Panc1 (cell line): ENCODE data around the gene KNCN. TPM values are rescaled to one million over a fixed set of nuclear protein-coding genes. Genes with fewer than 3 reads are reported as not detected.

Experiments used
- ATAC-seq: fragments of 200-7000 bp; cut with Tn5 transposase; 2 replicates; pipeline ENCODE4 v1.9.1; 2020; ENCODE audit warnings: mild to moderate bottlenecking, moderate library complexity
- BruUV-seq: library from RNA; stranded (reverse); fragments of 400-500 nt; replicated peaks from 2 replicates; lab custom pipeline; 2021; lab: Mats Ljungman, UMichigan
- CTCF ChIA-PET: fragments of 300-600 bp; sonication (Branson Sonifier 250); formaldehyde crosslinking; loops from one replicate; lab custom pipeline; 2022; ENCODE audit warnings: antibody characterized with exemption; lab: Charles Lee
- POLR2A ChIA-PET: fragments of 300-600 bp; sonication (Branson Sonifier 250); formaldehyde crosslinking; loops from one replicate; lab custom pipeline; 2022; ENCODE audit warnings: antibody characterized with exemption; lab: Charles Lee
- DNase-seq: peaks from one replicate; pipeline ENCODE4 v3.0.0-alpha.2; 2010; ENCODE audit warnings: low read depth, low spot score
- H3K27ac ChIP-seq: 2 replicates; pipeline ENCODE4 v1.5.1; 2011; ENCODE audit warnings: mild to moderate bottlenecking, low read length, inconsistent platforms
- H3K27me3 ChIP-seq: fragments of 200-500 bp; sonication (Bioruptor generic); 2 replicates; pipeline ENCODE4 v1.6.0; 2014; ENCODE audit warnings: low read length, inconsistent platforms; ENCODE audit not compliant: control insufficient read depth, insufficient read depth
- H3K36me3 ChIP-seq: fragments of 200-500 bp; sonication (Bioruptor generic); 2 replicates; pipeline ENCODE4 v1.5.1; 2014; ENCODE audit warnings: inconsistent platforms, mild to moderate bottlenecking, low read length, moderate library complexity; ENCODE audit not compliant: control insufficient read depth, insufficient read depth
- H3K4me1 ChIP-seq: 2 replicates; pipeline ENCODE4 v1.5.1; 2011; ENCODE audit warnings: inconsistent platforms, mild to moderate bottlenecking, low read length, moderate library complexity; ENCODE audit not compliant: control insufficient read depth, insufficient read depth
- H3K4me3 ChIP-seq, 2 experiments: 2 replicates each; pipeline ENCODE4 v1.5.1; 2011 to 2012; ENCODE audit warnings: low read depth in 2 of 2, low read length in 2 of 2, mild to moderate bottlenecking in 2 of 2, inconsistent platforms in 1 of 2, moderate library complexity in 1 of 2
- H3K9me3 ChIP-seq: fragments of 200-500 bp; sonication (Bioruptor generic); 2 replicates; pipeline ENCODE4 v1.5.1; 2014; ENCODE audit warnings: low read depth, mild to moderate bottlenecking, inconsistent platforms, low read length, moderate library complexity; ENCODE audit not compliant: control insufficient read depth, insufficient read depth
- POLR2AphosphoS5 ChIP-seq: IDR thresholded peaks from 2 replicates; pipeline ENCODE4 v1.6.1; 2012; ENCODE audit warnings: mild to moderate bottlenecking, low read depth, low read length, moderate library complexity
- REST ChIP-seq, 2 experiments: IDR thresholded peaks; 2 replicates each; pipeline ENCODE4 v1.6.1; 2011 to 2012; ENCODE audit warnings: low read depth in 2 of 2, control low read depth in 1 of 2, low read length in 1 of 2, mild to moderate bottlenecking in 1 of 2, moderate library complexity in 1 of 2; ENCODE audit not compliant: insufficient read depth in 1 of 2
- SIN3A ChIP-seq: IDR thresholded peaks from 2 replicates; pipeline ENCODE4 v1.6.1; 2012; ENCODE audit warnings: low read depth, mild to moderate bottlenecking, low read length, moderate library complexity, borderline replicate concordance; ENCODE audit not compliant: insufficient read depth
- TCF7L2 ChIP-seq: IDR thresholded peaks from 2 replicates; pipeline ENCODE4 v1.6.1; 2011; ENCODE audit warnings: mild to moderate bottlenecking, low read depth, low read length, inconsistent platforms
- in situ Hi-C: cut with HindIII; loops from 2 replicates; pipeline ENCODE4 v1.10.0; 2016; ENCODE audit warnings: low sequenced_read_pairs, low pct_unique_long_range_greater_than_20kb
- intact Hi-C: fragments of 100-400 bp; cut with micrococcal nuclease; formaldehyde crosslinking; loops from one replicate; pipeline ENCODE4 v1.10.0; 2022; ENCODE audit not compliant: unreplicated experiment
- total RNA-seq: library from RNA; stranded (reverse); gene quantifications from one replicate; pipeline ENCODE4 v1.2.1, GENCODE V29; 2021; ENCODE audit not compliant: unreplicated experiment
- TF ChIP-seq, protein P1 (sequence below): fragments of 450-650 bp; IDR thresholded peaks from 2 replicates; pipeline ENCODE4 v1.5.1; 2017; ENCODE audit warnings: mild to moderate bottlenecking

Gene KNCN
- total RNA-seq, 1 experiment from 2014 or later = not detected

DNA sequence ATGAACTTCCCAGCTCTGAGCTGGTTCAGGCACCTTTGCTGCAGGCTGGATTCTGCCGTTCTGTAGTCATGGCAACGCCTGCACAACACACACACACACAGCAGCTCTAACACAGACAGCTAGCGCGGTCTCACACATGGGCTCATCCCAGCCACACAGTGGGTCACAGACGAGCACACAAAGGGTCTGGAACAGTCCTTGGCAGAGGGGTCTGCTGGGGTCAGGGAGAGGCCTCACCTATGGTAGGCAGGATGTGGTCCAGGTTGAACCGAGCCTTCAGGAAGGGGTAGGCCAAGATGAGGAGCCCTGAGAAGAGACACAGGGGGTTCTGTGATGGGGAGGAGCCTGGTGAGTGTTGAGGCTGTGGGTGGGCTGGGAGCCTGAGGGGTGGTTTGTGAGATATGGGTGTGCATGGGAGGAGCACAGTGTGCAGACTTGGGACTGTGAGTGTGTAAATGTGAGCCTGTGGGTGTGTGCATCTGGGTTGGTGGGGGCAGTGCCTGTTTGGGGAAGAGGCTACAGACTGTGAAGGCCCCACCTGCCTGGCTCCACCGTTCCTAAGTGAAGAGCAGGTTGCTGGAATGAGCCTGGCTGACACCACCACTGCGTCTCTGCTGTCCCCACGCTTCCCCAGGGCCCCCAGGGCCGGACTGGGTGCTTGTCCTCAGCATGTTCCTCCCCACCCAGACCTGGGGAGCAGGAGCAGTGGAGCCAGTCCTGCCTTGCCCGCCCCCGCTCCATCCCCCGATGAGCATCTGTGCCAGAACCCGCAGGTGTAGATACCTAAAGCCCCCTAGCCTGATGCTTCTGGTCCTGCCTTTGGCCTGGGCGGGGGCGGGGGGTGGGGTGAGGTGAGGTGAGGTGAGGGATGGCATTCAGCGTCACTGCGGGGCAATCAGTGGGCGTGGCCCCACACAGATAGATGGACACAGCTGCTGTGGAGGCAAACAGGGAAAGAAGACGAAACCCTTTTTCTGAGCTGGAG lies 1.5 kb downstream of the KNCN start:
- Histone ChIP-seq H3K27ac (no peak overlapping the region), H3K27me3 (no peaks in the 10 kb centered on the region), H3K9me3 (no peaks in the 10 kb centered on the region), H3K4me1 (no peaks in the 10 kb centered on the region), H3K36me3 (no peaks in the 10 kb centered on the region), H3K4me3 (no peak overlapping the region)
- no peak for DNase-seq
- no peak for TF ChIP-seq TCF7L2
- no peak for TF ChIP-seq REST (IDR thresholded peaks at IDR 0.05; ENCODE audit: insufficient read depth in 1 of 2, low read depth in 2 of 2, low read length in 1 of 2)
- TF ChIP-seq POLR2AphosphoS5 = no peak
- no peak for TF ChIP-seq SIN3A
- TF ChIP-seq, protein P1, sequence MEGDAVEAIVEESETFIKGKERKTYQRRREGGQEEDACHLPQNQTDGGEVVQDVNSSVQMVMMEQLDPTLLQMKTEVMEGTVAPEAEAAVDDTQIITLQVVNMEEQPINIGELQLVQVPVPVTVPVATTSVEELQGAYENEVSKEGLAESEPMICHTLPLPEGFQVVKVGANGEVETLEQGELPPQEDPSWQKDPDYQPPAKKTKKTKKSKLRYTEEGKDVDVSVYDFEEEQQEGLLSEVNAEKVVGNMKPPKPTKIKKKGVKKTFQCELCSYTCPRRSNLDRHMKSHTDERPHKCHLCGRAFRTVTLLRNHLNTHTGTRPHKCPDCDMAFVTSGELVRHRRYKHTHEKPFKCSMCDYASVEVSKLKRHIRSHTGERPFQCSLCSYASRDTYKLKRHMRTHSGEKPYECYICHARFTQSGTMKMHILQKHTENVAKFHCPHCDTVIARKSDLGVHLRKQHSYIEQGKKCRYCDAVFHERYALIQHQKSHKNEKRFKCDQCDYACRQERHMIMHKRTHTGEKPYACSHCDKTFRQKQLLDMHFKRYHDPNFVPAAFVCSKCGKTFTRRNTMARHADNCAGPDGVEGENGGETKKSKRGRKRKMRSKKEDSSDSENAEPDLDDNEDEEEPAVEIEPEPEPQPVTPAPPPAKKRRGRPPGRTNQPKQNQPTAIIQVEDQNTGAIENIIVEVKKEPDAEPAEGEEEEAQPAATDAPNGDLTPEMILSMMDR = no peak
- ChIA-PET CTCF (interaction anchor here (0.6 kb wide), 1 partner anchor 483 kb away, joined by 4 read pairs; no protein-coding TSS in a partner anchor), POLR2A (no interaction called here)
- no TSS peak for BruUV-seq
- in situ Hi-C loops (no loop called here), intact Hi-C loops (no loop called here)
- peak; percentile 35; the same call in 1 of the 2 replicates for ATAC-seq

- Histone ChIP-seq H3K36me3 (no peaks in the 10 kb centered on the region), H3K27ac (no peak overlapping the region), H3K9me3 (no peaks in the 10 kb centered on the region), H3K4me1 (no peaks in the 10 kb centered on the region), H3K27me3 (no peaks in the 10 kb centered on the region), H3K4me3 (peak overlapping the region in 1 of 2 experiments; percentile 39; a peak in 2 of 4 replicates)
- ChIA-PET CTCF (interaction anchor here (0.6 to 1.8 kb wide), 3 partner anchors 14 to 119 kb away, joined by 4 to 7 read pairs (median 4); no protein-coding TSS in a partner anchor), POLR2A (interaction anchor here (0.7 kb wide), 1 partner anchor 23 kb away, joined by 4 read pairs; no protein-coding TSS in a partner anchor)
- intact Hi-C loops = no loop called here
- in situ Hi-C loops = no loop called here
- TF ChIP-seq, protein P1 = peak; percentile 82
- TF ChIP-seq REST (IDR thresholded peaks at IDR 0.05; ENCODE audit: insufficient read depth in 1 of 2, low read depth in 2 of 2, low read length in 1 of 2) = no peak
- ATAC-seq (peak; percentile 81), DNase-seq (peak; percentile 27)
- BruUV-seq = no TSS peak
These were observed 3.7 kb downstream of the KNCN start for GRCh38 chr1:46547481-46548383.
